WTC11 (cell line): ENCODE results near the gene LAMTOR1.

Source experiments
- ATF3 ChIP-seq: sonication (generic); formaldehyde crosslinking; conservative IDR thresholded peaks from 2 replicates; pipeline ENCODE4 v1.8.1; 2022; ENCODE audit warnings: mild to moderate bottlenecking, missing genetic modification reagents
- CREB1 ChIP-seq: sonication (generic); formaldehyde crosslinking; IDR thresholded peaks from 2 replicates; pipeline ENCODE4 v1.8.0; 2023; ENCODE audit warnings: mild to moderate bottlenecking, missing genetic modification reagents
- CTCF ChIP-seq: fragments of 200-600 bp; IDR thresholded peaks from 2 replicates; pipeline ENCODE4 v1.8.0; 2022; ENCODE audit warnings: antibody characterized with exemption
- ESRRA ChIP-seq: sonication (generic); formaldehyde crosslinking; IDR thresholded peaks from 2 replicates; pipeline ENCODE4 v1.8.1; 2022; ENCODE audit warnings: mild to moderate bottlenecking, missing genetic modification reagents, borderline replicate concordance
- IRF1 ChIP-seq: sonication (generic); formaldehyde crosslinking; IDR thresholded peaks from 2 replicates; pipeline ENCODE4 v1.8.0; 2023; ENCODE audit warnings: missing genetic modification reagents
- JAZF1 ChIP-seq: fragments of 250-450 bp; sonication (Bioruptor Pico); IDR thresholded peaks from 2 replicates; pipeline ENCODE4 v1.9.0; 2021; ENCODE audit warnings: moderate library complexity, mild to moderate bottlenecking, inconsistent platforms
- JUN ChIP-seq: sonication (generic); formaldehyde crosslinking; IDR thresholded peaks from 2 replicates; pipeline ENCODE4 v1.8.0; 2023; ENCODE audit warnings: mild to moderate bottlenecking, missing genetic modification reagents
- KAT7 ChIP-seq: sonication (generic); formaldehyde crosslinking; IDR thresholded peaks from 2 replicates; pipeline ENCODE4 v1.8.1; 2023; ENCODE audit warnings: missing genetic modification reagents, mild to moderate bottlenecking, borderline replicate concordance
- MAX ChIP-seq: sonication (generic); formaldehyde crosslinking; IDR thresholded peaks from 2 replicates; pipeline ENCODE4 v1.8.0; 2022; ENCODE audit warnings: mild to moderate bottlenecking, missing genetic modification reagents
- NFATC4 ChIP-seq: fragments of 250-450 bp; sonication (Bioruptor Pico); IDR thresholded peaks from 2 replicates; pipeline ENCODE4 v1.9.0; 2021; ENCODE audit warnings: mild to moderate bottlenecking
- SP1 ChIP-seq: sonication (generic); formaldehyde crosslinking; conservative IDR thresholded peaks from 2 replicates; pipeline ENCODE4 v1.8.1; 2022; ENCODE audit warnings: missing genetic modification reagents
- ZBTB21 ChIP-seq: sonication (generic); formaldehyde crosslinking; IDR thresholded peaks from 2 replicates; pipeline ENCODE4 v1.8.1; 2023; ENCODE audit warnings: mild to moderate bottlenecking, missing genetic modification reagents, borderline replicate concordance
- ZNF138 ChIP-seq: sonication (generic); formaldehyde crosslinking; conservative IDR thresholded peaks from 2 replicates; pipeline ENCODE4 v1.8.1; 2022; ENCODE audit warnings: mild to moderate bottlenecking, moderate library complexity, missing genetic modification reagents

GRCh38 chr11:72098741-72099140 is 4.4 kb downstream of the LAMTOR1 start:
- no peak for TF ChIP-seq CREB1 (CRISPR knock-in tag)
- no peak for TF ChIP-seq NFATC4 (CRISPR knock-in tag)
- no peak for TF ChIP-seq CTCF
- TF ChIP-seq SP1: no peak
- no peak for TF ChIP-seq ESRRA (CRISPR knock-in tag)
- no peak for TF ChIP-seq JAZF1 (CRISPR knock-in tag)
- no peak for TF ChIP-seq IRF1 (CRISPR knock-in tag)
- no peak for TF ChIP-seq JUN (CRISPR knock-in tag)
- TF ChIP-seq MAX (CRISPR knock-in tag): no peak
- no peak for TF ChIP-seq KAT7
- no peak for TF ChIP-seq ZNF138 (CRISPR knock-in tag)
- no peak for TF ChIP-seq ZBTB21
- no peak for TF ChIP-seq ATF3 (CRISPR knock-in tag)
